ENCODE measurements around the gene TXNL4B. TPM values are rescaled to one million over a fixed set of nuclear protein-coding genes. Genes with fewer than 3 reads are reported as not detected.

The TXNL4B gene
- total and polyA plus RNA-seq, 10 of the 15 experiments (the other 5 are each of a cell fraction or from before 2014, with no cell fraction given) = 11.1 to 24.0 (median 15.9) TPM

DNA sequence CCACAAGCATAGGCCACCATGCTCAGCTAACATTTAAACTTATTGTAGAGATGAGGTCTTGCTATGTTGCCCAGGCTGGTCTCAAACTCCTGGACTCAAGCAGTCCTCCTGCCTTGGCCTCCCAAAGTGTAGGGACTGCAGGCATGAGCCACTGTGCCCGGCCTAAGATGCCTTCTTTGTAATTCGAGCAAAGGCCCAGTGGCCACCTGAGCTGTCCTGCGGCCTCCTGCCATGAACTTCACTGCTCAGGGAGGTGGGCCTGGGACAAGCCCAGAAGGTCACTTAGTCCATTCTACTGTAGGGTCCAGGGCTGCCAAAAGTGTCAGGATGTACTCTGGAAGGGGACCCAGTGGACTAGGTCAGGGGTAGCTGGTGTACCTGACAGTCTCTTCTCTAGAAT, 30.7 kb upstream of the TXNL4B start:
- no peak overlapping the region for H3K9ac ChIP-seq (ENCODE audit: control insufficient read depth, insufficient read depth, low read length)
- ChIA-PET SMC1A (ENCODE audit: uncharacterized antibody, unreplicated experiment) (interaction anchor here (1.0 to 4.9 kb wide), 10 partner anchors 265 to 1754 kb away, joined by 3 to 38 read pairs (median 4); no protein-coding TSS in a partner anchor), RAD21 (ENCODE audit: unreplicated experiment) (interaction anchor here (1.0 to 1.6 kb wide), 8 partner anchors 26 to 1754 kb away, joined by 3 to 24 read pairs (median 4); no protein-coding TSS in a partner anchor), POLR2A (interaction anchor here (1.1 kb wide), 1 partner anchor 32 kb away, joined by 5 read pairs; no protein-coding TSS in a partner anchor), CTCF (interaction anchor here (0.6 to 4.5 kb wide), 35 partner anchors 9 to 1754 kb away, joined by 3 to 92 read pairs (median 4); partner anchors contain the start of gene PMFBP1)
- H3K27ac ChIP-seq (ENCODE audit: control insufficient read depth, insufficient read depth) = no peak overlapping the region
- BruUV-seq (replicated peaks) = no TSS peak
- no peak overlapping the region for H2AFZ ChIP-seq (ENCODE audit: control insufficient read depth, low read depth, low read length)
- no peak overlapping the region for H3K4me2 ChIP-seq (ENCODE audit: control insufficient read depth, insufficient read depth)
- 94% methylated on average over 3 of the region's 3 CpGs for WGBS (ENCODE audit: insufficient coverage, insufficient replicate concordance, low lambda C conversion rate, missing lambda C conversion rate)
- intact Hi-C loops (cut with micrococcal nuclease; ENCODE audit: unreplicated experiment) = loop anchor here (10.0 kb wide), 2 partner anchors 121 to 1071 kb away; no protein-coding TSS in a partner anchor
- H3K79me2 ChIP-seq (ENCODE audit: control insufficient read depth, insufficient read depth, low read length) = no peaks in the 10 kb centered on the region
- DNase-seq (ENCODE audit: low read depth, low spot score) (no peak), ATAC-seq (no peak), FAIRE-seq (no peak)
- no peaks in the 10 kb centered on the region for H3K9me3 ChIP-seq (replicated peaks; ENCODE audit: control insufficient read depth, insufficient read depth, low read length)
- H3K27me3 ChIP-seq (replicated peaks in 1 of 2; ENCODE audit: control insufficient read depth in 2 of 2, insufficient read depth in 2 of 2, low read length in 1 of 2) = no peaks in the 10 kb centered on the region
- no peaks in the 10 kb centered on the region; the same call in 1 of the 2 replicates for H3K4me1 ChIP-seq (ENCODE audit: control insufficient read depth, insufficient read depth, low read length)
- H3K4me3 ChIP-seq = no peak overlapping the region
- no peaks in the 10 kb centered on the region for H3K36me3 ChIP-seq (ENCODE audit: control insufficient read depth in 2 of 2, insufficient read depth in 2 of 2, low read length in 1 of 2)
- in situ Hi-C loops (cut with MboI) = loop anchor here (5.0 to 10.0 kb wide), 2 partner anchors 338 to 1831 kb away; no protein-coding TSS in a partner anchor
- H4K20me1 ChIP-seq (ENCODE audit: control insufficient read depth, insufficient read depth) = no peaks in the 10 kb centered on the region
- TF ChIP-seq, protein P1, sequence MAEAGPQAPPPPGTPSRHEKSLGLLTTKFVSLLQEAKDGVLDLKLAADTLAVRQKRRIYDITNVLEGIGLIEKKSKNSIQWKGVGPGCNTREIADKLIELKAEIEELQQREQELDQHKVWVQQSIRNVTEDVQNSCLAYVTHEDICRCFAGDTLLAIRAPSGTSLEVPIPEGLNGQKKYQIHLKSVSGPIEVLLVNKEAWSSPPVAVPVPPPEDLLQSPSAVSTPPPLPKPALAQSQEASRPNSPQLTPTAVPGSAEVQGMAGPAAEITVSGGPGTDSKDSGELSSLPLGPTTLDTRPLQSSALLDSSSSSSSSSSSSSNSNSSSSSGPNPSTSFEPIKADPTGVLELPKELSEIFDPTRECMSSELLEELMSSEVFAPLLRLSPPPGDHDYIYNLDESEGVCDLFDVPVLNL (IDR thresholded peaks at IDR 0.05; ENCODE audit: low read depth, low read length) = no peak
- no peak for TF ChIP-seq ZBED1 (IDR thresholded peaks at IDR 0.05; ENCODE audit: borderline replicate concordance)
- no peak for TF ChIP-seq CHD2 (IDR thresholded peaks at IDR 0.05; ENCODE audit: borderline replicate concordance, low read depth, low read length)
- TF ChIP-seq, protein P2, sequence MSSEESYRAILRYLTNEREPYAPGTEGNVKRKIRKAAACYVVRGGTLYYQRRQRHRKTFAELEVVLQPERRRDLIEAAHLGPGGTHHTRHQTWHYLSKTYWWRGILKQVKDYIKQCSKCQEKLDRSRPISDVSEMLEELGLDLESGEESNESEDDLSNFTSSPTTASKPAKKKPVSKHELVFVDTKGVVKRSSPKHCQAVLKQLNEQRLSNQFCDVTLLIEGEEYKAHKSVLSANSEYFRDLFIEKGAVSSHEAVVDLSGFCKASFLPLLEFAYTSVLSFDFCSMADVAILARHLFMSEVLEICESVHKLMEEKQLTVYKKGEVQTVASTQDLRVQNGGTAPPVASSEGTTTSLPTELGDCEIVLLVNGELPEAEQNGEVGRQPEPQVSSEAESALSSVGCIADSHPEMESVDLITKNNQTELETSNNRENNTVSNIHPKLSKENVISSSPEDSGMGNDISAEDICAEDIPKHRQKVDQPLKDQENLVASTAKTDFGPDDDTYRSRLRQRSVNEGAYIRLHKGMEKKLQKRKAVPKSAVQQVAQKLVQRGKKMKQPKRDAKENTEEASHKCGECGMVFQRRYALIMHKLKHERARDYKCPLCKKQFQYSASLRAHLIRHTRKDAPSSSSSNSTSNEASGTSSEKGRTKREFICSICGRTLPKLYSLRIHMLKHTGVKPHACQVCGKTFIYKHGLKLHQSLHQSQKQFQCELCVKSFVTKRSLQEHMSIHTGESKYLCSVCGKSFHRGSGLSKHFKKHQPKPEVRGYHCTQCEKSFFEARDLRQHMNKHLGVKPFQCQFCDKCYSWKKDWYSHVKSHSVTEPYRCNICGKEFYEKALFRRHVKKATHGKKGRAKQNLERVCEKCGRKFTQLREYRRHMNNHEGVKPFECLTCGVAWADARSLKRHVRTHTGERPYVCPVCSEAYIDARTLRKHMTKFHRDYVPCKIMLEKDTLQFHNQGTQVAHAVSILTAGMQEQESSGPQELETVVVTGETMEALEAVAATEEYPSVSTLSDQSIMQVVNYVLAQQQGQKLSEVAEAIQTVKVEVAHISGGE (CRISPR knock-in tag; IDR thresholded peaks at IDR 0.05) = no peak
- TF ChIP-seq RCOR1 (conservative IDR thresholded peaks at IDR 0.05; ENCODE audit: low read depth, low read length) = no peak
- no peak for TF ChIP-seq RFX5 (IDR thresholded peaks at IDR 0.05; ENCODE audit: low read depth, low read length)
- TF ChIP-seq, protein P3, sequence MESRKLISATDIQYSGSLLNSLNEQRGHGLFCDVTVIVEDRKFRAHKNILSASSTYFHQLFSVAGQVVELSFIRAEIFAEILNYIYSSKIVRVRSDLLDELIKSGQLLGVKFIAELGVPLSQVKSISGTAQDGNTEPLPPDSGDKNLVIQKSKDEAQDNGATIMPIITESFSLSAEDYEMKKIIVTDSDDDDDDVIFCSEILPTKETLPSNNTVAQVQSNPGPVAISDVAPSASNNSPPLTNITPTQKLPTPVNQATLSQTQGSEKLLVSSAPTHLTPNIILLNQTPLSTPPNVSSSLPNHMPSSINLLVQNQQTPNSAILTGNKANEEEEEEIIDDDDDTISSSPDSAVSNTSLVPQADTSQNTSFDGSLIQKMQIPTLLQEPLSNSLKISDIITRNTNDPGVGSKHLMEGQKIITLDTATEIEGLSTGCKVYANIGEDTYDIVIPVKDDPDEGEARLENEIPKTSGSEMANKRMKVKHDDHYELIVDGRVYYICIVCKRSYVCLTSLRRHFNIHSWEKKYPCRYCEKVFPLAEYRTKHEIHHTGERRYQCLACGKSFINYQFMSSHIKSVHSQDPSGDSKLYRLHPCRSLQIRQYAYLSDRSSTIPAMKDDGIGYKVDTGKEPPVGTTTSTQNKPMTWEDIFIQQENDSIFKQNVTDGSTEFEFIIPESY (IDR thresholded peaks at IDR 0.05) = no peak
- no peak for TF ChIP-seq NBN (IDR thresholded peaks at IDR 0.05)
- TF ChIP-seq NR2F1 (conservative IDR thresholded peaks at IDR 0.05) = no peak
- TF ChIP-seq, protein P4, sequence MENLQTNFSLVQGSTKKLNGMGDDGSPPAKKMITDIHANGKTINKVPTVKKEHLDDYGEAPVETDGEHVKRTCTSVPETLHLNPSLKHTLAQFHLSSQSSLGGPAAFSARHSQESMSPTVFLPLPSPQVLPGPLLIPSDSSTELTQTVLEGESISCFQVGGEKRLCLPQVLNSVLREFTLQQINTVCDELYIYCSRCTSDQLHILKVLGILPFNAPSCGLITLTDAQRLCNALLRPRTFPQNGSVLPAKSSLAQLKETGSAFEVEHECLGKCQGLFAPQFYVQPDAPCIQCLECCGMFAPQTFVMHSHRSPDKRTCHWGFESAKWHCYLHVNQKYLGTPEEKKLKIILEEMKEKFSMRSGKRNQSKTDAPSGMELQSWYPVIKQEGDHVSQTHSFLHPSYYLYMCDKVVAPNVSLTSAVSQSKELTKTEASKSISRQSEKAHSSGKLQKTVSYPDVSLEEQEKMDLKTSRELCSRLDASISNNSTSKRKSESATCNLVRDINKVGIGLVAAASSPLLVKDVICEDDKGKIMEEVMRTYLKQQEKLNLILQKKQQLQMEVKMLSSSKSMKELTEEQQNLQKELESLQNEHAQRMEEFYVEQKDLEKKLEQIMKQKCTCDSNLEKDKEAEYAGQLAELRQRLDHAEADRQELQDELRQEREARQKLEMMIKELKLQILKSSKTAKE (IDR thresholded peaks at IDR 0.05; ENCODE audit: low read depth, poor library complexity, severe bottlenecking) = no peak
- no peak for TF ChIP-seq TAF1 (IDR thresholded peaks at IDR 0.05; ENCODE audit: borderline replicate concordance, low read depth, low read length)
- TF ChIP-seq, protein P5, sequence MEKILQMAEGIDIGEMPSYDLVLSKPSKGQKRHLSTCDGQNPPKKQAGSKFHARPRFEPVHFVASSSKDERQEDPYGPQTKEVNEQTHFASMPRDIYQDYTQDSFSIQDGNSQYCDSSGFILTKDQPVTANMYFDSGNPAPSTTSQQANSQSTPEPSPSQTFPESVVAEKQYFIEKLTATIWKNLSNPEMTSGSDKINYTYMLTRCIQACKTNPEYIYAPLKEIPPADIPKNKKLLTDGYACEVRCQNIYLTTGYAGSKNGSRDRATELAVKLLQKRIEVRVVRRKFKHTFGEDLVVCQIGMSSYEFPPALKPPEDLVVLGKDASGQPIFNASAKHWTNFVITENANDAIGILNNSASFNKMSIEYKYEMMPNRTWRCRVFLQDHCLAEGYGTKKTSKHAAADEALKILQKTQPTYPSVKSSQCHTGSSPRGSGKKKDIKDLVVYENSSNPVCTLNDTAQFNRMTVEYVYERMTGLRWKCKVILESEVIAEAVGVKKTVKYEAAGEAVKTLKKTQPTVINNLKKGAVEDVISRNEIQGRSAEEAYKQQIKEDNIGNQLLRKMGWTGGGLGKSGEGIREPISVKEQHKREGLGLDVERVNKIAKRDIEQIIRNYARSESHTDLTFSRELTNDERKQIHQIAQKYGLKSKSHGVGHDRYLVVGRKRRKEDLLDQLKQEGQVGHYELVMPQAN (conservative IDR thresholded peaks at IDR 0.05) = no peak
- no peak for TF ChIP-seq MTA3 (IDR thresholded peaks at IDR 0.05; ENCODE audit: borderline replicate concordance, low read length)
- TF ChIP-seq SIN3A (IDR thresholded peaks at IDR 0.05; ENCODE audit: low read depth, low read length) = no peak
